Thymus (tissue), 11 donors: ENCODE measurements around the gene CALR. TPM values are rescaled to one million over a fixed set of nuclear protein-coding genes. Genes with fewer than 3 reads are reported as not detected.
"Not testable (repeated sequence)": the region's sequence is repeated elsewhere in the genome, so short reads cannot be mapped to it uniquely, and the experiment has no call there.

Experiments used
- DNase-seq, 9 donors: peaks; one replicate each; pipeline ENCODE4 v3.0.0-alpha.2; 2013; ENCODE audit warnings: low spot score in 9 of 9, low read depth in 6 of 9, missing footprints in 1 of 9
- H3K27ac ChIP-seq, 2 donors: one replicate each; pipeline ENCODE4 v1.5.1; 2013; ENCODE audit warnings: control low read depth in 1 of 2, low read depth in 1 of 2, low read length in 1 of 2, mild to moderate bottlenecking in 1 of 2, moderate library complexity in 1 of 2
- H3K27me3 ChIP-seq, 2 donors: one replicate each; pipeline ENCODE4 v1.5.1; 2013; ENCODE audit warnings: low read length in 1 of 2; ENCODE audit not compliant: control insufficient read depth in 2 of 2, insufficient read depth in 1 of 2
- H3K36me3 ChIP-seq, 2 donors: one replicate each; pipeline ENCODE4 v1.5.1; 2013; ENCODE audit warnings: low read length in 1 of 2, mild to moderate bottlenecking in 1 of 2, moderate library complexity in 1 of 2; ENCODE audit not compliant: control insufficient read depth in 2 of 2, insufficient read depth in 2 of 2
- H3K4me1 ChIP-seq, 2 donors: one replicate each; pipeline ENCODE4 v1.5.1; 2013; ENCODE audit warnings: low read length in 2 of 2; ENCODE audit not compliant: control insufficient read depth in 2 of 2, insufficient read depth in 2 of 2
- H3K4me3 ChIP-seq, 2 donors: one replicate each; pipeline ENCODE4 v1.5.1; 2013; ENCODE audit warnings: low read length in 2 of 2, control low read depth in 1 of 2, mild to moderate bottlenecking in 1 of 2
- H3K9me3 ChIP-seq, 2 donors: one replicate each; pipeline ENCODE4 v1.5.1; 2013; ENCODE audit warnings: low read length in 1 of 2, mild to moderate bottlenecking in 1 of 2; ENCODE audit not compliant: control insufficient read depth in 2 of 2, insufficient read depth in 1 of 2
- WGBS: extraction: QIAGEN DNeasy Blood & Tissue Kit; methylation state at CpG from one replicate; pipeline ENCODE4 v1.1.7; 2013; 5-methylcytosine and 5-hydroxymethylcytosine counted together
- polyA plus RNA-seq: library from polyadenylated mRNA; stranded (reverse); fragments of 200-250 nt; gene quantifications from one replicate; pipeline ENCODE4 v1.2.3, GENCODE V29; 2013
- total RNA-seq: library from RNA; stranded (reverse); fragments of 120-200 nt; gene quantifications from one replicate; pipeline ENCODE4 v1.2.4, GENCODE V29; 2013
- donor health status: healthy.

CALR gene
- total and polyA plus RNA-seq, 2 donors, result 189 to 639 TPM

DNA sequence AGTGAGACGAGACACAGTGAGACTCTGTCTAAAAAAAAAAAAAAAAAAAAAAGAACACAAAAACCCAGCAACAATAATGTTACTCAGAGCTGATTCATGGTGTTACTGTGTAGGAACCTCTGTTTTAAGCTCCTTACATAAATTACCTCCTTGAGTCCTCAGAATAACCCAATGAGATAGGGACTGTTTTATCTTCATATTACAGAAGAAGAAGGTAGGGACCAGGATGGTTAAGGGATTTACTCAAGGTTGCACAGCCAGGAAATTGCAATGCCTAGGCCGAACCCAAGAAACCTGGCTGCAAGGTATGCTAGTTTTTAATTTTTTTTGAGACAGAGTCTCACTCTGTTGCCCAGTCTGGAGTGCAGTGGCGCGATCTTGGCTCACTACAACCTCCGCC, 29.5 kb downstream of the CALR start:
- Histone ChIP-seq H3K4me1 (peaks cover 0 to 12% of the 10 kb centered on the region in 2 donors), H3K4me3 (no peak overlapping the region), H3K27ac (no peak overlapping the region), H3K27me3 (no peaks in the 10 kb centered on the region), H3K9me3 (peaks cover 0 to 6% of the 10 kb centered on the region in 2 donors), H3K36me3 (no peaks in the 10 kb centered on the region)
- 98% methylated on average over 5 of the region's 5 CpGs for WGBS
- no peak for DNase-seq

DNA sequence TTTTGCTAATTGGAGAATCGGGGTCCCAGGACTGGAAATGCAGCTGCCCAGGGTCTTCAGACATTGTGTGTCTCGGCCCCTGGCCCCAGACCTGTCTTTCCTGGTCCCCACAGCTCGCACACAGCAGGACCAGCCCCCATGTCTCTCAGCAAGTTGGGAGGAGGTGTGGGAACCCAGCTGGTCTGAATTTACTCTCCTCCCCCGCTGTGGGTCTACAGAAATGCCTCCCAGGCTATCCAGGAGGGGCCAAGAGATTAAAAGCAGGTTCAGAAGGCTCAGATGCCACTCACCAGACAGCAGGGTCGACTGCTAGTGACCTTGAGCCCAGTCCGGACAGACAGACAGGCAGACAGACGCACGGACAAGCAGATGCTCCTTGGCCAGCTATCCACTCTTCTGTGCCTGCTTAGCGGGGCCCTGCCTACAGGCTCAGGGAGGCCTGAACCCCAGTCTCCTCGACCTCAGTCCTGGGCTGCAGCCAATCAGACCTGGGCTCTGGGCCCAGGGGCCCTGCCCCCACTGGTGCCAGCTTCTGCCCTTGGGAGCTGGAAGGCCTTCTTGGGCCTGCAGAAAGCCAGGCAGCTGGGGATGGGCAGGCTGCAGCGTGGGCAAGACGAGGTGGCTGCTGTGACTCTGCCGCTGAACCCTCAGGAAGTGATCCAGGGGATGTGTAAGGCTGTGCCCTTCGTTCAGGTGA, 31.0 kb downstream of the CALR start, which contains the start of gene DAND5:
TSS of gene DAND5 (plus strand) at position 285 of the 697 bp plus-strand sequence. CDS start at position 370, 85 bp downstream.
- no peaks in the 10 kb centered on the region for H3K36me3 ChIP-seq
- no peak for DNase-seq
- H3K4me3 ChIP-seq, result no peak within 1 kb of the TSS
- H3K27me3 ChIP-seq, result peaks cover 0 to 1% of the 10 kb centered on the region in 2 donors
- no peak within 1 kb of the TSS for H3K27ac ChIP-seq
- peaks cover 0 to 6% of the 10 kb centered on the region in 2 donors for H3K9me3 ChIP-seq
- H3K4me1 ChIP-seq, result peaks cover 0 to 12% of the 10 kb centered on the region in 2 donors
- WGBS, result 57% methylated on average over 14 of the region's 14 CpGs

DNA sequence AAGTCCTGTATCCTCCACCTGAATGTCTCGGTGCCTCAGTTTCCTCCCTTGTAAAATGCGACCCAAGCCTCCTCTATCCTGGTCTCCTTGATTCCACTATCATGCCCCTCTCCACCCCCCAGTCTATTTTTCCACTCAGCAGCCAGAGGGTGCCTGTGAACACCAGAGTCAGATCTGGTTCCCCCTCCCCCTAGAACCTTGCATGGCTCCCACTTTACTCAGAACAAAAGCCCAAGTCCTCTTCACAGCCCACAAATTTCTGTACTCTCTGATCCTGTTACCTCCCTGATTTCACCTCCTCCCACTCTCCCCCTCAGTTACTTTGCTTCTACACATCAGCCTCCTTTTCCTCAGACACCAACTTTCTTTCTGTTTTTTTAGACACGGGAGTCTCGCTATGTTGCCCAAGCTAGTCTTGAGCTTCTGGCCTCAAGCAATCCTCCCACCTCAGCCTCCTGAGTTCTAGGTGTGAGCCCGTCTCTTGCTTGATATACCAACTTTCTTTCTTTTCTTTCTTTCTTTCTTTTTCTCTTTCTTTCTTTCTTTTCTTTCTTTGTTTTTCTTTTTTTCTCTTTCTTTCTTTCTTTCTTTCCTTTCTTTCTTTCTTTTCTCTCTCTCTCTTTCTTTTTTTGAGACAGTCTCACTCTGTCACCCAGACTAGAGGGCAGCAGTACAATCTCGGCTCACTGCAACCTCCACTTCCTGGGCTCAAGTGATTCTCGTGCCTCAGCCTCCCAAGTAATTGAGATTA, 31.8 kb downstream of the CALR start:
- Histone ChIP-seq H3K36me3 (no peaks in the 10 kb centered on the region), H3K9me3 (peaks cover 0 to 6% of the 10 kb centered on the region in 2 donors), H3K4me1 (peaks cover 0 to 13% of the 10 kb centered on the region in 2 donors), H3K27ac (no peak overlapping the region), H3K27me3 (peaks cover 0 to 10% of the 10 kb centered on the region in 2 donors), H3K4me3 (no peak overlapping the region)
- WGBS, result 91% methylated on average over 7 of the region's 7 CpGs
- DNase-seq, result no peak

DNA sequence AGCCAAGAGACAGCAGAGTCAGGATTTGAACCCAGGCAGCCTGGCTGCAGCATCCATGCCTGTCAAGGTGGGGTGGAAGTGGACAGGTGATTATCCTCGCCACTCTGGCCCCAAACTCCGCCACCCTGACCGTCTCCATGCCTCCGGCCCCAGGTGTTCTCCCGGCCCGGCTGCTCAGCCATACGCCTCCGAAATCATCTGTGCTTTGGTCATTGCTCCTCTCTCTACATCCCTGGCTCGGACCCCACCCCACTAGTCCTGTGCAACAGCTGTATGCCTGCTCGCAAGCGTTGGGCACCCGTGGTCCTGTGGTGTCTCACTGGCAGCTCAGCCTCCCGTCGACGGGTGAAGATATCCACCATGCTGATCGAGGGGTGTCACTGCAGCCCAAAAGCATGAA, 34.8 kb downstream of the CALR start:
- Histone ChIP-seq H3K27me3 (peaks cover 0 to 15% of the 10 kb centered on the region in 2 donors), H3K9me3 (peaks cover 0 to 6% of the 10 kb centered on the region in 2 donors), H3K4me3 (no peak overlapping the region), H3K27ac (no peak overlapping the region), H3K36me3 (no peaks in the 10 kb centered on the region), H3K4me1 (peaks cover 0 to 12% of the 10 kb centered on the region in 2 donors)
- no peak for DNase-seq
- 97% methylated on average over 16 of the region's 16 CpGs for WGBS

DNA sequence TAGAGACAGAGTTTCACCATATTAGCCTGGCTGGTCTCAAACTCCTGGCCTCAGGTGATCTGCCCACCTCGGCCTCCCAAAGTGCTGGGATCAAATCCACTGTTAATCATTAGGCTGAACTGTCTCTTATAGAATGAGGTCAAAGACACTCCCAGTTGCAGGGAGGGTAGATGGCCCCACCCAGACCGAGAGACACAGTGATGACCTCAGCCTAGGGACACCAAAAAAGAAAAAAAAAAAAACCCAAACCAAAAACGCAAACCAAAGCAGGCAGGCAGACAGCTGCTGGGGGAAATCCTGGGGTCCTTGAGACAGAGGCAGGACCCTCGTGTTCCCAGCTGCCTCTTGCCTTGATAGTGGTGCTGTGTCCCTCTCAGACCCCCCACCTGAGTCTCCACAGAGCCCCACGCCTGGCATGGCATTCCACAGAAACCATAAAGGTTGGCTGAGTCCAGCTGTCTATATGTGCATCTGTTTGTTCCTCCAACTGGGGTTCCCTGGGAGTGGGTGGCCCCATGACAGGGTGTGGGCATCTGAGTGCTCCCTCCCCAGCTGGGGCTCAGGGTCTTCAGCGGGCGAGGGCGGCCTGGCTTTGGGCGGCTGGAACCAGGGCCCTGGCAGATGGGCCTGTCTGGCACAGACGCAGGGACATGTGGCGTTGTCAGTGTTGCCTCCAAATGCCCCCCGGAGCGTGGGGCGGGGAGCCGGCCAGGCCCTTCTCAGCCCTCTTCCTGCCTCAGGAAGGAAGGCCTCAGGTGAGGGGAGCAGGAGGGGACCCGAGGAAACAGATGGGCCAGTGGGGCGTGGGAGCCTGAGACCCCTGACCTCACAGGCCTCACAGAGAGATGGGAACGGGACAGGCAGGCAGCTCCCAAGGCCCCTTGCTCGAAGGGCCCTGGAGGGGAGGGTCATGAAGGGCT, 36.2 kb downstream of the CALR start:
- Histone ChIP-seq H3K9me3 (peaks cover 0 to 3% of the 10 kb centered on the region in 2 donors), H3K27me3 (peaks cover 0 to 15% of the 10 kb centered on the region in 2 donors), H3K4me1 (peaks cover 0 to 10% of the 10 kb centered on the region in 2 donors), H3K4me3 (no peak overlapping the region), H3K36me3 (no peaks in the 10 kb centered on the region), H3K27ac (no peak overlapping the region)
- DNase-seq, result no peak
- WGBS, result 34% methylated on average over 19 of the region's 19 CpGs

DNA sequence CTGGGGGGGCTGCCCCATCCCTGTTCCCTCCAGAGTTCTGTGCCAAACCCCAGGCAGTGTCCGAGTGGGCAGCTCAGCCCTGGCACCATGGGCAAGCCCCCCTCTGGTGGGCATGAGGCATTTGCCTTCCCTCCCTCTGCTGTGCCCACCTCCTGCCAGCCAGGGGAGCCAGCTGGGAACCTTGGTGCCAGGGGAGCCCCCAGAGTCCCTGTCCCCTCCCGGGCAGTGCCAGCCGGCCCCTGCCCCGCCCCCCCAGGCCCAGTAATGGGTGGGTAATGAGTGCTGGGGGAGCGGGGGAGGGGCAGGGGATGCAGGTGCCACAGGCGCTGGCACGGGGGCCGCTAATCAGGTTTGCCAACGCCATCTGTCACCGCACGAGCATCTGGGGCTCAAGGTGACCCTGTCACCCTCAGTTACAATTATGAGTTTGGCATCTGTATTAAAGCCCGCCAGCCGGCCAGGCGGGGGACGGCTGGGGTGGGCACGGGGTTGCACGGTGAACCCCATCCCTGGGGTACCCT, 36.9 kb downstream of the CALR start:
- Histone ChIP-seq H3K36me3 (no peaks in the 10 kb centered on the region), H3K9me3 (no peaks in the 10 kb centered on the region), H3K27ac (no peak overlapping the region), H3K27me3 (peaks cover 0 to 15% of the 10 kb centered on the region in 2 donors), H3K4me3 (no peak overlapping the region), H3K4me1 (peaks cover 0 to 10% of the 10 kb centered on the region in 2 donors)
- WGBS, result 38% methylated on average over 17 of the region's 17 CpGs
- DNase-seq, result no peak

DNA sequence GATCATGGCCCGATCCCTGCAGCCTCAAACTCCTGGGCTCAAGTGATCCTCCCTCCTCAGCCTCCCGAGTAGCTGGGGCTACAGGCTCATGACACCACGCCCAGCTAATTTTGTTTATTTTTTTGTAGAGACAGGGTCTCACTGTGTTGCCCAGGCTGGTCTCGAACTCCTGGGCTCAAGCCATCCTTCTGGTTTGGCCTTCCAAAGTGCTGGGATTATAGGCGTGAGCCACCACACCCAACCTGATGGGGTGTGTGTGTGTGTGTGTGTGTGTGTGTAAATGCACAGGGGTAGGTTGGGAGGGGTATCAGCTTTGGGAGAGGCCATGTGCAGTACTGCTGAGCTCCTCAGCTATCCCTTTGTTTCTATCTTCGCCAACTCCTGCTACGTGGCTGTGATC, 37.7 kb downstream of the CALR start:
- H3K27me3 ChIP-seq, result peaks cover 0 to 16% of the 10 kb centered on the region in 2 donors
- not testable (repeated sequence) for DNase-seq, H3K36me3 ChIP-seq, H3K4me3 ChIP-seq, H3K9me3 ChIP-seq, H3K4me1 ChIP-seq, H3K27ac ChIP-seq
- 96% methylated on average over 7 of the region's 7 CpGs for WGBS

DNA sequence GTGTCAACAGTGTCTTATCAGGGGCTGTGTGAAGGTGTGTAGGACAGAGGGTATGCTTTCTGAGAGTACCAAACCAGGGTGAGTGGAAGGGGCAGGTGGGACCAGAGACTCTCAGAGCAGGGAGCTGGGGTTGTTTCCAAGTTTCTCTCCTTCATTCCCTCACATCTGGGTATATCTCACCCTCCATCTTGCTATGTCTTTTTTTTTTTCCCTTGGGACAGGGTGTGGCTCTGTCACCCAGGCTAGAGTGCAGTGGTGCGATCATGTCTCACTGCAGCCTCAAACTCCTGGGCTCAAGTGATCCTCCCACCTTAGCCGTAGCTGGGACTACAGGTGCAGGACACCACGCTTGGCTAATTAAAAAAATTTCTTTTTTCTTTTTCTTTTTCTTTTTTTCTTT, 41.6 kb downstream of the CALR start:
- peaks cover 3 to 11% of the 10 kb centered on the region in 2 donors for H3K4me1 ChIP-seq
- H3K9me3 ChIP-seq, result no peaks in the 10 kb centered on the region
- H3K27ac ChIP-seq, result no peak overlapping the region
- no peaks in the 10 kb centered on the region for H3K36me3 ChIP-seq
- DNase-seq, result no peak
- H3K27me3 ChIP-seq, result peaks cover 2 to 42% of the 10 kb centered on the region in 2 donors
- H3K4me3 ChIP-seq, result no peak overlapping the region
- 97% methylated on average over 3 of the region's 3 CpGs for WGBS
